Astrocyte of the spinal cord (primary cell): Measurements from ENCODE around the gene GC.

Source experiments
- DNase-seq: peaks from one replicate; pipeline ENCODE4 v3.0.0; 2011; ENCODE audit warnings: low read depth, low spot score
- H3K4me3 ChIP-seq: 2 replicates; pipeline ENCODE4 v1.5.1; 2011; ENCODE audit warnings: low read depth, mild to moderate bottlenecking, low read length, moderate library complexity
- CTCF ChIP-seq: IDR thresholded peaks from 2 replicates; pipeline ENCODE4 v1.5.1; 2012; ENCODE audit warnings: low read depth, mild to moderate bottlenecking, low read length, inconsistent platforms
- in situ Hi-C: cut with HindIII; loops from 2 replicates; pipeline ENCODE4 v1.10.0; 2017; ENCODE audit warnings: low sequenced_read_pairs

The GC gene

GRCh38 chr4:71732706-71733105 lies 51.2 kb downstream of the GC start:
- H3K4me3 ChIP-seq = no peak overlapping the region
- peak; percentile 37 for TF ChIP-seq CTCF
- DNase-seq = peak; percentile 52
- in situ Hi-C loops = no loop called here

- peak; percentile 2 for DNase-seq
- H3K4me3 ChIP-seq = no peak overlapping the region
- TF ChIP-seq CTCF = no peak
- in situ Hi-C loops = no loop called here
These were observed 51.8 kb downstream of the GC start for GRCh38 chr4:71732066-71732465.

GRCh38 chr4:71729856-71730255 lies 54.0 kb downstream of the GC start:
- in situ Hi-C loops = no loop called here
- TF ChIP-seq CTCF = no peak
- DNase-seq = no peak
- H3K4me3 ChIP-seq = no peak overlapping the region

GRCh38 chr4:71713611-71714203 lies 70.2 kb downstream of the GC start:
- TF ChIP-seq CTCF = peak; percentile 51
- in situ Hi-C loops = no loop called here
- no peak overlapping the region for H3K4me3 ChIP-seq
- peak; percentile 68 for DNase-seq

- DNase-seq = peak; percentile 7
- in situ Hi-C loops = no loop called here
- no peak overlapping the region for H3K4me3 ChIP-seq
- no peak for TF ChIP-seq CTCF
These were observed 71.9 kb downstream of the GC start for GRCh38 chr4:71711985-71712348.

- no peak for DNase-seq
- no peak for TF ChIP-seq CTCF
- H3K4me3 ChIP-seq = no peak overlapping the region
- in situ Hi-C loops = no loop called here
These were observed 72.6 kb downstream of the GC start for GRCh38 chr4:71711044-71711984.
